Cardiac muscle cell (in vitro differentiated cells and primary cell): ENCODE results near the gene GPATCH2. TPM values are rescaled to one million over a fixed set of nuclear protein-coding genes. Genes with fewer than 3 reads are reported as not detected.

Experiments
- DNase-seq, 2 donors: peaks; one replicate each; pipeline versions ENCODE4 v3.0.0 to v3.0.0-alpha.2; 2010 to 2017; ENCODE audit warnings: low read depth in 1 of 2, low spot score in 1 of 2
- H3K27ac ChIP-seq: fragments of 200-600 bp; sonication (generic); 2 replicates; pipeline ENCODE4 v1.5.1; 2016
- H3K27me3 ChIP-seq: fragments of 200-600 bp; sonication (generic); 2 replicates; pipeline ENCODE4 v1.6.0; 2016; ENCODE audit warnings: control low read depth
- H3K36me3 ChIP-seq: fragments of 200-600 bp; sonication (generic); 2 replicates; pipeline ENCODE4 v1.5.1; 2016; ENCODE audit warnings: control low read depth
- H3K4me1 ChIP-seq: fragments of 200-600 bp; sonication (generic); 2 replicates; pipeline ENCODE4 v1.8.1; 2017; ENCODE audit warnings: low read depth, mild to moderate bottlenecking, mixed run types
- H3K4me3 ChIP-seq: fragments of 200-600 bp; sonication (generic); 2 replicates; pipeline ENCODE4 v1.5.1; 2016; ENCODE audit warnings: mild to moderate bottlenecking
- H3K9me3 ChIP-seq: fragments of 200-600 bp; sonication (generic); 2 replicates; pipeline ENCODE4 v1.5.1; 2017; ENCODE audit warnings: low read depth, mild to moderate bottlenecking, control low read depth
- CTCF ChIP-seq: IDR thresholded peaks from 2 replicates; pipeline ENCODE4 v1.5.1; 2012; ENCODE audit warnings: low read depth, mild to moderate bottlenecking, low read length
- polyA plus RNA-seq: library from polyadenylated mRNA; unstranded; fragments of >200 nt; fragmentation: Nextera tagmentation; extraction: Ambion mirVana; gene quantifications from 2 replicates; pipeline ENCODE4 v1.2.1, GENCODE V29; 2016
- total RNA-seq: library from RNA; depleted of rRNA; stranded (reverse); fragments of >200 nt; gene quantifications from 2 replicates; pipeline ENCODE4 v1.2.3, GENCODE V29; 2016

The GPATCH2 gene
- total and polyA plus RNA-seq, 2 experiments from 2014 or later: 9.8 to 16.7 TPM

GRCh38 chr1:217660353-217661062 is 29.6 kb upstream of the GPATCH2 start:
- H3K36me3 ChIP-seq: no peaks in the 10 kb centered on the region
- H3K4me3 ChIP-seq: no peak overlapping the region
- H3K27ac ChIP-seq: no peak overlapping the region
- TF ChIP-seq CTCF: peak; percentile 69
- H3K9me3 ChIP-seq: no peaks in the 10 kb centered on the region
- H3K27me3 ChIP-seq: no peaks in the 10 kb centered on the region
- DNase-seq: peak; percentile 14 to 65
- H3K4me1 ChIP-seq: no peaks in the 10 kb centered on the region

- DNase-seq: no peak
- TF ChIP-seq CTCF: no peak
- Histone ChIP-seq H3K27me3 (no peaks in the 10 kb centered on the region), H3K36me3 (no peaks in the 10 kb centered on the region), H3K4me3 (no peak overlapping the region), H3K27ac (no peak overlapping the region), H3K9me3 (no peaks in the 10 kb centered on the region), H3K4me1 (no peaks in the 10 kb centered on the region)
Observed at GRCh38 chr1:217650674-217651073, 19.8 kb upstream of the GPATCH2 start.

GRCh38 chr1:217647791-217648190 is 16.9 kb upstream of the GPATCH2 start:
- Histone ChIP-seq H3K4me1 (no peaks in the 10 kb centered on the region), H3K27me3 (no peaks in the 10 kb centered on the region), H3K36me3 (no peaks in the 10 kb centered on the region), H3K4me3 (no peak overlapping the region), H3K27ac (no peak overlapping the region), H3K9me3 (no peaks in the 10 kb centered on the region)
- DNase-seq: peak in 1 of 2 donors; percentile 26
- no peak for TF ChIP-seq CTCF

- H3K4me3 ChIP-seq: no peak overlapping the region
- no peak for TF ChIP-seq CTCF
- H3K9me3 ChIP-seq: no peaks in the 10 kb centered on the region
- no peaks in the 10 kb centered on the region for H3K36me3 ChIP-seq
- no peak overlapping the region for H3K27ac ChIP-seq
- H3K27me3 ChIP-seq: no peaks in the 10 kb centered on the region
- no peak for DNase-seq
- H3K4me1 ChIP-seq: no peaks in the 10 kb centered on the region
Observed at GRCh38 chr1:217642455-217642854, 11.6 kb upstream of the GPATCH2 start.

- Histone ChIP-seq H3K36me3 (no peaks in the 10 kb centered on the region), H3K4me3 (no peak overlapping the region), H3K27ac (no peak overlapping the region), H3K4me1 (peaks cover 17% of the 10 kb centered on the region), H3K9me3 (no peaks in the 10 kb centered on the region), H3K27me3 (no peaks in the 10 kb centered on the region)
- DNase-seq: no peak
- TF ChIP-seq CTCF: no peak
Observed at GRCh38 chr1:217627431-217627830, 3.5 kb downstream of the GPATCH2 start.

- no peak for DNase-seq
- Histone ChIP-seq H3K4me1 (peaks cover 17% of the 10 kb centered on the region), H3K36me3 (no peaks in the 10 kb centered on the region), H3K4me3 (no peak overlapping the region), H3K27me3 (no peaks in the 10 kb centered on the region), H3K27ac (no peak overlapping the region), H3K9me3 (no peaks in the 10 kb centered on the region)
- TF ChIP-seq CTCF: no peak
Observed at GRCh38 chr1:217626321-217626720, 4.6 kb downstream of the GPATCH2 start.
